ENCODE measurements around the gene NBEAL2. TPM values are rescaled to one million over a fixed set of nuclear protein-coding genes. Genes with fewer than 3 reads are reported as not detected.

The NBEAL2 gene
- total and polyA plus RNA-seq, 10 of the 15 experiments (the other 5 are each of a cell fraction or from before 2014, with no cell fraction given): 0.07 to 127 (median 29.4) TPM

DNA sequence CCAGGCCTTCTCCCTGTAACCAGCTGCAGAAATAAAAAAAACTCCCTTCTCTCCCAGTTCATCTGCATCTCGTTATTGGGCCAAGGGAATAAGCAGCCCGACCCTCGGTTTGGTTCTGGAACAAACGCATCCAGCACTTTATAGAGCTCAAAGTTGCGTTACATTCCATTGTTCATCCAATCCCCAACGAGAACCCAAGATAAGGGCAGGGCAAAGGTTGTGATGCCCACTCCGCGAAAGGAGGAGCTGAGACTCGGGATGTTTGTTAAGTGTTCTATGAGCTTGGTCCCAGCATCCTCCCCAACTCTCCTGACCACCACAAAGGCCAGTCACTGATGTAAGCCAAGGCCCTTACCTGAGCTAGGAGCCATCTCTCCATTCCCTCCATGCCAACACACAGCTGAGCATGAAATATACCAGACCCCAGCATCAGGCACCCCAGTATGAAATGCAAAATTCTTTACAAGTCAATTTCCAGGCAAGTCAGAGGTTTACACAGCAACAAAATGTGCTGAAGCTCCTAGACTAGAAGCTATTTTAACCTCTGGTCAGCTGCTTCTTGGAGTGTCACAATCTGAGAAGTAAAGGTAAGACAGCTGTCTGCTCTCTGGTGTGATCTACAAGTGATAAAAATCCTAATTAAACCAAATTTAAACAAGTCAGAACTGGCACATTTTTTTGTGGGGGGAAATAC, 20.9 kb upstream of the NBEAL2 start:
- H3K4me3 ChIP-seq: no peak overlapping the region
- peaks cover 92% of the 10 kb centered on the region for H3K79me2 ChIP-seq (ENCODE audit: control insufficient read depth, insufficient read depth, low read length)
- POLR2A ChIA-PET: interaction anchor here (0.6 to 3.3 kb wide), 16 partner anchors 8 to 193 kb away, joined by 3 to 21 read pairs (median 5); partner anchors contain the start of gene CCDC12
- H3K27me3 ChIP-seq (replicated peaks in 1 of 2; ENCODE audit: control insufficient read depth in 2 of 2, insufficient read depth in 2 of 2, low read length in 1 of 2): no peaks in the 10 kb centered on the region
- in situ Hi-C loops (cut with MboI) (no loop called here), intact Hi-C loops (cut with micrococcal nuclease; ENCODE audit: unreplicated experiment) (no loop called here)
- 87% methylated on average over 9 of the region's 9 CpGs for WGBS (ENCODE audit: insufficient coverage, insufficient replicate concordance, low lambda C conversion rate, missing lambda C conversion rate)
- CTCF ChIA-PET: interaction anchor here (0.6 to 5.4 kb wide), 11 partner anchors 8 to 38 kb away, joined by 3 to 31 read pairs (median 3); no protein-coding TSS in a partner anchor
- BruUV-seq (replicated peaks): no TSS peak
- peaks cover 68% of the 10 kb centered on the region for H3K4me1 ChIP-seq (ENCODE audit: control insufficient read depth, insufficient read depth, low read length)
- H3K36me3 ChIP-seq (ENCODE audit: control insufficient read depth in 2 of 2, insufficient read depth in 2 of 2, low read length in 1 of 2): peaks cover 9% of the 10 kb centered on the region in 2 experiments; a peak in 3 of 4 replicates
- H4K20me1 ChIP-seq (ENCODE audit: control insufficient read depth, insufficient read depth): peaks cover 2% of the 10 kb centered on the region; the same call in 1 of the 2 replicates
- DNase-seq (ENCODE audit: low read depth, low spot score): no peak
- H3K4me2 ChIP-seq (ENCODE audit: control insufficient read depth, insufficient read depth): peak overlapping the region; percentile 22; the same call in 1 of the 2 replicates
- no peak overlapping the region for H2AFZ ChIP-seq (ENCODE audit: control insufficient read depth, low read depth, low read length)
- peak overlapping the region; percentile 35 for H3K27ac ChIP-seq (ENCODE audit: control insufficient read depth, insufficient read depth)
- ATAC-seq: no peak
- no peak for FAIRE-seq
- no peak for TF ChIP-seq ZZZ3 (IDR thresholded peaks at IDR 0.05; ENCODE audit: control insufficient read depth, insufficient read length, low read depth)
- TF ChIP-seq RFX5 (IDR thresholded peaks at IDR 0.05; ENCODE audit: low read depth, low read length): no peak
- TF ChIP-seq SRF (IDR thresholded peaks at IDR 0.05; ENCODE audit: low read depth in 2 of 2, low read length in 2 of 2): no peak
- TF ChIP-seq BRCA1 (IDR thresholded peaks at IDR 0.05; ENCODE audit: low read depth, low read length): no peak
- no peak for TF ChIP-seq ETV6 (conservative IDR thresholded peaks at IDR 0.05 in 1 of 2, IDR thresholded peaks at IDR 0.05 in 1 of 2; ENCODE audit: borderline replicate concordance in 1 of 2, low read depth in 1 of 2)
- TF ChIP-seq SREBF2 (IDR thresholded peaks at IDR 0.05; ENCODE audit: low read length): no peak
- TF ChIP-seq BHLHE40 (IDR thresholded peaks at IDR 0.05; ENCODE audit: borderline replicate concordance in 1 of 2, low read depth in 2 of 2, low read length in 1 of 2): no peak
- TF ChIP-seq MTA2 (IDR thresholded peaks at IDR 0.05; ENCODE audit: low read depth): no peak
- no peak for TF ChIP-seq NR2F1 (conservative IDR thresholded peaks at IDR 0.05)
- no peak for TF ChIP-seq RAD51 (IDR thresholded peaks at IDR 0.05)
- TF ChIP-seq, protein P1, sequence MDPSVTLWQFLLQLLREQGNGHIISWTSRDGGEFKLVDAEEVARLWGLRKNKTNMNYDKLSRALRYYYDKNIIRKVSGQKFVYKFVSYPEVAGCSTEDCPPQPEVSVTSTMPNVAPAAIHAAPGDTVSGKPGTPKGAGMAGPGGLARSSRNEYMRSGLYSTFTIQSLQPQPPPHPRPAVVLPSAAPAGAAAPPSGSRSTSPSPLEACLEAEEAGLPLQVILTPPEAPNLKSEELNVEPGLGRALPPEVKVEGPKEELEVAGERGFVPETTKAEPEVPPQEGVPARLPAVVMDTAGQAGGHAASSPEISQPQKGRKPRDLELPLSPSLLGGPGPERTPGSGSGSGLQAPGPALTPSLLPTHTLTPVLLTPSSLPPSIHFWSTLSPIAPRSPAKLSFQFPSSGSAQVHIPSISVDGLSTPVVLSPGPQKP (IDR thresholded peaks at IDR 0.05; ENCODE audit: low read depth, low read length): no peak
- TF ChIP-seq CBX5 (IDR thresholded peaks at IDR 0.05; ENCODE audit: low read depth): no peak
- no peak for TF ChIP-seq EED (IDR thresholded peaks at IDR 0.05; ENCODE audit: low read depth)
- no peak for TF ChIP-seq TAF1 (IDR thresholded peaks at IDR 0.05; ENCODE audit: borderline replicate concordance, low read depth, low read length)
- TF ChIP-seq ATF7 (IDR thresholded peaks at IDR 0.05; ENCODE audit: low read depth): no peak
- no peak for TF ChIP-seq RELA (IDR thresholded peaks at IDR 0.05; ENCODE audit: borderline replicate concordance, partially characterized antibody)
- no peak overlapping the region for H3K9ac ChIP-seq (ENCODE audit: control insufficient read depth, insufficient read depth, low read length)
- peaks cover 3% of the 10 kb centered on the region; the same call in 2 of the 3 replicates for H3K9me3 ChIP-seq (replicated peaks; ENCODE audit: control insufficient read depth, insufficient read depth, low read length)
- RAD21 ChIA-PET (ENCODE audit: unreplicated experiment): interaction anchor here (0.7 to 4.9 kb wide), 12 partner anchors 8 to 388 kb away, joined by 3 to 38 read pairs (median 4); partner anchors contain the start of gene NBEAL2
- SMC1A ChIA-PET (ENCODE audit: uncharacterized antibody, unreplicated experiment): interaction anchor here (0.8 to 17.2 kb wide), 15 partner anchors 8 to 356 kb away, joined by 3 to 298 read pairs (median 5); no protein-coding TSS in a partner anchor

All from GM12878 (cell line).